Loucy (cell line): Measurements from ENCODE around the gene GJA8.

Experiments used
- H2AFZ ChIP-seq: fragments of 200-600 bp; sonication (generic); 2 replicates; pipeline ENCODE4 v1.6.0; 2016; ENCODE audit warnings: antibody characterized with exemption, mild to moderate bottlenecking, low read length, moderate library complexity
- H3F3A ChIP-seq: fragments of 200-600 bp; 2 replicates; pipeline ENCODE4 v1.6.0; 2016; ENCODE audit warnings: antibody characterized with exemption, low read depth, mild to moderate bottlenecking
- H3K27me3 ChIP-seq: fragments of 200-600 bp; sonication (generic); 2 replicates; pipeline ENCODE4 v1.6.1; 2014; ENCODE audit warnings: low read length, mild to moderate bottlenecking; ENCODE audit not compliant: insufficient read depth, poor library complexity, severe bottlenecking
- H3K36me3 ChIP-seq: fragments of 200-600 bp; sonication (generic); 2 replicates; pipeline ENCODE4 v1.6.1; 2016; ENCODE audit warnings: low read length; ENCODE audit not compliant: insufficient read depth
- H3K4me1 ChIP-seq: fragments of 200-600 bp; sonication (generic); 2 replicates; pipeline ENCODE4 v1.5.1; 2014; ENCODE audit warnings: low read length, mild to moderate bottlenecking; ENCODE audit not compliant: insufficient read depth, poor library complexity, severe bottlenecking
- H3K4me2 ChIP-seq: fragments of 200-600 bp; sonication (generic); 2 replicates; pipeline ENCODE4 v1.6.0; 2014; ENCODE audit warnings: antibody characterized with exemption, low read length, low read depth, mild to moderate bottlenecking; ENCODE audit not compliant: poor library complexity, severe bottlenecking
- H3K4me3 ChIP-seq: fragments of 200-600 bp; sonication (generic); 2 replicates; pipeline ENCODE4 v1.5.1; 2014; ENCODE audit warnings: low read length, mild to moderate bottlenecking, mixed read lengths; ENCODE audit not compliant: poor library complexity, severe bottlenecking
- H3K79me2 ChIP-seq: fragments of 200-600 bp; sonication (generic); 2 replicates; pipeline ENCODE4 v1.6.1; 2014; ENCODE audit warnings: low read length; ENCODE audit not compliant: insufficient read depth
- H3K9ac ChIP-seq: fragments of 200-600 bp; sonication (generic); 2 replicates; pipeline ENCODE4 v1.6.0; 2014; ENCODE audit warnings: mild to moderate bottlenecking, low read depth, low read length, moderate library complexity; ENCODE audit not compliant: poor library complexity, severe bottlenecking
- H3K9me2 ChIP-seq: fragments of 200-600 bp; sonication (generic); replicated peaks from 2 replicates; pipeline ENCODE4 v1.6.1; 2016; ENCODE audit warnings: low read depth, low read length, mixed read lengths
- H3K9me3 ChIP-seq: fragments of 200-600 bp; sonication (generic); 2 replicates; pipeline ENCODE4 v1.6.1; 2014; ENCODE audit warnings: mild to moderate bottlenecking, antibody characterized with exemption, low read length, low read depth; ENCODE audit not compliant: insufficient read depth
- H4K20me1 ChIP-seq: fragments of 200-600 bp; sonication (generic); 2 replicates; pipeline ENCODE4 v1.6.0; 2014; ENCODE audit warnings: antibody characterized with exemption, low read length, mild to moderate bottlenecking; ENCODE audit not compliant: insufficient read depth, poor library complexity, severe bottlenecking
- CTCF ChIP-seq: fragments of 200-600 bp; sonication (generic); conservative IDR thresholded peaks from 2 replicates; pipeline ENCODE4 v1.5.1; 2014; ENCODE audit warnings: mild to moderate bottlenecking, antibody characterized with exemption, low read length
- EZH2phosphoT487 ChIP-seq: fragments of 200-600 bp; IDR thresholded peaks from 2 replicates; pipeline ENCODE4 v1.6.1; 2018; ENCODE audit warnings: antibody characterized with exemption, mild to moderate bottlenecking, moderate library complexity, borderline replicate concordance

GJA8 gene

GRCh38 chr1:147878022-147878421 is 24.6 kb upstream of the GJA8 start:
- Histone ChIP-seq H3K9me2 (no peaks in the 10 kb centered on the region), H3K4me2 (no peak overlapping the region)
- TF ChIP-seq EZH2phosphoT487 = no peak
- TF ChIP-seq CTCF = no peak

GRCh38 chr1:147879911-147880310 is 22.7 kb upstream of the GJA8 start:
- no peak overlapping the region for H2AFZ ChIP-seq
- H3K4me2 ChIP-seq = no peak overlapping the region
- TF ChIP-seq CTCF (no peak), EZH2phosphoT487 (no peak)

More at GRCh38 chr1:147878022-147878421, 24.6 kb upstream of the GJA8 start:
- Histone ChIP-seq H3K4me1 (no peaks in the 10 kb centered on the region), H3K27me3 (no peaks in the 10 kb centered on the region), H2AFZ (no peak overlapping the region), H4K20me1 (no peaks in the 10 kb centered on the region), H3K79me2 (no peaks in the 10 kb centered on the region), H3K9me3 (no peaks in the 10 kb centered on the region), H3K9ac (no peak overlapping the region), H3K36me3 (no peaks in the 10 kb centered on the region), H3F3A (no peaks in the 10 kb centered on the region), H3K4me3 (no peak overlapping the region)

GRCh38 chr1:147882535-147882934 is 20.1 kb upstream of the GJA8 start:
- no peaks in the 10 kb centered on the region for H3K79me2 ChIP-seq
- H3K36me3 ChIP-seq = no peaks in the 10 kb centered on the region
- H3K9me2 ChIP-seq = no peaks in the 10 kb centered on the region
- H3F3A ChIP-seq = no peaks in the 10 kb centered on the region
- no peak for TF ChIP-seq CTCF
- no peaks in the 10 kb centered on the region for H4K20me1 ChIP-seq
- H3K27me3 ChIP-seq = no peaks in the 10 kb centered on the region
- no peak overlapping the region for H3K4me2 ChIP-seq
- H2AFZ ChIP-seq = no peak overlapping the region
- no peak overlapping the region for H3K9ac ChIP-seq
- H3K4me1 ChIP-seq = no peaks in the 10 kb centered on the region
- no peak overlapping the region for H3K4me3 ChIP-seq
- H3K9me3 ChIP-seq = no peaks in the 10 kb centered on the region

More at GRCh38 chr1:147879911-147880310, 22.7 kb upstream of the GJA8 start:
- H3K27me3 ChIP-seq = no peaks in the 10 kb centered on the region
- H3K79me2 ChIP-seq = no peaks in the 10 kb centered on the region
- no peak overlapping the region for H3K9ac ChIP-seq
- H3F3A ChIP-seq = no peaks in the 10 kb centered on the region
- no peaks in the 10 kb centered on the region for H3K9me3 ChIP-seq
- H4K20me1 ChIP-seq = no peaks in the 10 kb centered on the region
- no peak overlapping the region for H3K4me3 ChIP-seq
- H3K9me2 ChIP-seq = no peaks in the 10 kb centered on the region
- H3K36me3 ChIP-seq = no peaks in the 10 kb centered on the region
- H3K4me1 ChIP-seq = no peaks in the 10 kb centered on the region
